GM18519 (cell line): ENCODE measurements around the gene STAT1.
"Not testable (repeated sequence)": the region's sequence is repeated elsewhere in the genome, so short reads cannot be mapped to it uniquely, and the experiment has no call there.

ENCODE experiments used
- ATAC-seq: cut with Tn5 transposase; IDR thresholded peaks from one replicate; pipeline ENCODE4 v1.9.1; 2021; ENCODE audit warnings: mild to moderate bottlenecking, moderate library complexity; ENCODE audit not compliant: unreplicated experiment, low FRiP score

The STAT1 gene

DNA sequence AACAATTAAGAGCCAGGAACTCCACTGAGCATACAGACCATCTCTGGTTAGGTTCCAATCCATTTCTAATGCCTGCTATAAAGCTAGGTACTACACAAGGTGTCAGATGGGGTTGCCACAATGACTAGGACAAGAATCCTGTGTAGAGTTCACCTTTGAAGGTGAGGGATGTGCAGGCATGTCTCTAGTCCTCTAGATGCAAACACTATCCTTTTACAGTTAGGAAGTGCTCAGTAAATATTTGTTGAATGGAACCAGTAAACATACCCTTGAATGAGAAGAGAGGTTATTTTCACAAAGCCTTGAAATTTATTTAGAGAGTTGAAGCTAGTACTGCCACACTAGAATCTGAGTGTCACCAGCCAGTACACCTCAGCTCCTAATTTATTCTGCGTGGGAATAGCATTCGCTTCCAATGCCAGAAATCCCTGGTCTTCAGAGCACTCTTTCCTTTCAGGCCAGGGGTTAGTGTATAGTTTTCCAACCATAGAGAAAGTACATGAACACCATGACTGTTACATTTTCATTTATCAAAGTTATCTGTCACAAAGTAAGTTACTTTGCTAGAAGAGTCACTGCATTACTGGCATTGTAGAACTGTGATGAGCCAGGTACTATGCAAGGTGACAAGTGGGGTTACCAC, 48.3 kb downstream of the STAT1 start:
- ATAC-seq = no peak

DNA sequence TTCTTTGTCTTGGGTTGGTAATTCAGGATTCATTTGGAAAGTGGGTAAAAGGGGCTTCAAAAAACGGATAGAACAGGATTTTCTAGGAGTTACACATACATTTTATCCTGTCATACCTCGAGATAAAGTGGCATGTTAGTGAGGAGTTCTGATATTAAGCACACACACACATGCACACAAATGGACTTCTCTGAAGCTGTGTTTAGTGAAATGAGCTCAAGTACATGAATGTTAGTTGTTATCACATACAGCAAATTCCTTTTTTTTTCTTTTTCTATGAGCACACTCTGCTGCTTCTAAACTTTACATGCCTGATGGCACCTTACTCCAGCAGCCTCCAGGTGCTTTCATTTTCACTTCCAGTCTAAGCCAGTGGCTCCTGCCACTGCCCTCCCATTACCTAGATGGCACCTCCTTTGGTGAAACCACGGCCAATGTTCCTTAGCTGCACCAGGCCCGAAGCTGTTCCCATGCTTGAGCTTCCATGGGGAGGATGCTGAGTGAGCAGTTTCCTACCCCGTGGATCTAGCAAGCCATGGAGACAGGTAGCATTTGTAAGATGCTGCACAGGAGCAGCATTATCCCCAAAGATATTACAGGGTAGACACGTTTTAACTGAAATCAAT, 49.7 kb downstream of the STAT1 start:
- no peak for ATAC-seq

DNA sequence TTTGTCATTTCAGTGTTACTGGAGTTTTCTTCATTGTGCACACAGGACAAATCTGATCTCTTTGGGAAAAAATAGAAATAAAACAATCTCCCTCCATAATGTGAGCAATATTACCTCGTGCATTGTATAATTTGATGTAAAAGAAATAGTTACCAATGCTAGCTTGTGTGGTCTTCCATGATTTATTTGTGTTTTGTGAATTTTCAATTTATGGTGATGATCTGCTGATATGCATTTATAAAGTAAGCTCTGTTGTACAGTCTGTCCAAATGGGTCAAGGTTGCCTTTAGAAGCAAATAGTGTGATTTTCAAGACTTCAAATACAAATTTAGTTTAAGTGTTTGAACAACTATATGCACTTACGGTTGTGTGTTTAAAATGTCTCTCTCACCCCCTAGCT, 50.9 kb downstream of the STAT1 start:
- no peak for ATAC-seq

DNA sequence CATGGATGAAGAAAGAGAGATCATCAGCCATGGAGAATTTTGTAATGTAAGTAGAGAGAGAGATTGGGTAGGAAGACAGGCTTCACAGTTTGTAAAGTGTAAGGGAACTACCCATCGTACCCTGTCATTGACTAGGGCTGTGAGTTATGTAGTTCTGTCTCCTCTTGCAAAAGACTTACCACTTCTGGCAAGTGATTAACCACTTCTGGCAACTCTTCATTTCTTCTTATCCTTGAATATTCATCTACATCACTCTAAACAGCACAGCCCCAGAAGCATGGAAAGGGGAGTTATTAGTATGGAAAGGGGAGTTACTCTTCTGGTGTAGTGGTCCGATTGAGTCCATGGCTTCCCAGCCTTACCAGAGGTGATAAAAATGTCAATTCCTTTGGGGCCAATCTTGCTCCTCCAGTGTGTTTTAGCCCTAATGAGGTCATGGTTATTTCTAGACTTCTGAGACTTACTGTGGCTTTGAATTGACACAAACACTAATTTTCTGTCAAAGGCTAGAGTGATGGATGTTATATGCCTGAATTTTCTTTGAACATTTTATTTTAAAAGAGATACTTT, 52.0 kb downstream of the STAT1 start:
- no peak for ATAC-seq

DNA sequence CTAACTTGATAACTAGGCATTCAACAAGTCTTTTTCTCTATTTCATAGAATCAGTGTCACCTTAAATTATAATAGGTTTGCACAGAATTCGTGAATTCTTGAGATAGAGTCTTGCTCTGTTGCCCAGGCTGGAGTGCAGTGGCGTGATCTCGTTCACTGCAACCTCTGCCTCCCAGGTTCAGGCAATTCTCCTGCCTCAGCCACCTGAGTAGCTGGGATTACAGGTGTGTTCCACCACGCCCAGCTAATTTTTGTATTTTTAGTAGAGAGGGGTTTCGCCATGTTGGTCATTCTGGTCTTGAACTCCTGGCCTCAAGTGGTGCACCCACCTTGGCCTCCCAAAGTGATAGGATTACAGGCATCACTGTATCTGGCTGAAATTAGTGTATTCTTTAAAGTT, 52.9 kb downstream of the STAT1 start:
- not testable (repeated sequence) for ATAC-seq

DNA sequence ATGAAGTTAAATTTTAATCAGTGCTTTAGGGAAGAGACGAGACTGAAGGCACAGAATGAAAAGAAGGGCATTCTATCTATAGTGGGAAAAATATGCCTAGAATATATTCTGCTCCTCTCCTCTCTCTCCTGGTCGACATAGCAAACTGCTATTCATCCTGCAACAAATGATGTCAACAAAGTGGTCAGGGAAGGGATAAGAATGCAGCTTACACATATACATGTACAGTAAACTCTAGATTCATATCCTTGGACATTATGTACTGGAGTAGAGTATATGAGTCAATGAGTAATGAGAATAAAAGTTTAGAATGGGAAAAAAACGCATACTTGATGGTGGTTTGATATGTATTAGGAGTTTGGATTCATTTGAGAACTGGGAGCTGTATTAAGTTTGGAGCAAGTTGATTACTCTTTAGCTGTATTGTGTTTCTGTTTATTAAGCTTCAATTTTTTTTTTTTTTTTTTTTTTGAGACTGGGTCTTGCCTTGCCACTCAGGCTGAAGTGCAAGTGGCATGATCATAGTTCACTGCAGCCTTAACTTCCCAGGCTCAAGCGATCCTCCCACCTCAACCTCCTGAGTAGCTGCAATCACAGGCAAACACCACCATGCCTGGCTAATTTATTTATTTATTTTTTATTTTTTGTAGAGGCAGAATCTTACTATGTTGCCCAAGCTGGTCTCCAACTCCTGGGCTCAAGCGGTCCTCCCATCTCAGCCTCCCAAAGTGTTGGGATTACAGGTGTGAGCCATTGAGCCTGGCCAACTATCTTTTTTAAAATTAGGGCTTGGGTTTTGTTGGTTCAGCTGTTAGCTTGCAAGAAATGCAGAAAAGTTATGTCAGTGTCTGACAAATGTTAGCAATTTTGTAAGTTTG, 53.8 kb downstream of the STAT1 start:
- ATAC-seq = no peak

DNA sequence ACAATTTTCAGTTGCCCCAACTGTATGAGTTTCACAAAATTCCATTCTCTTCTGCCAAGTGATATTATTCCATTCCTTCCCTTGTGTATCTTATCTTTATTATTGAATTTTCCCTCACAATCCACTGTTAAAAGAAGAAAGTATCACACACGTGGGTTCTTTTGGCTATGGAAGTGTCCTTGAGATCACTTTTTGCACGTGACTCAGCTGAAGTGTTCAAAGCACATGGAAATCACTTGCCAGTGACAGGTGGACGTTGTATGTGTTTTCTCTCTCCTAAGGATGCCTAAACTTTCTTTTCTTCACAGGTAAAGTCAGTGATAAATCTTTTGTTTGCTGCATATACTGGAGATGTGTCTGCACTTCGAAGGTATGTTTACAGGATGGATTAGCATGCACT, 60.7 kb downstream of the STAT1 start:
- ATAC-seq = no peak

DNA sequence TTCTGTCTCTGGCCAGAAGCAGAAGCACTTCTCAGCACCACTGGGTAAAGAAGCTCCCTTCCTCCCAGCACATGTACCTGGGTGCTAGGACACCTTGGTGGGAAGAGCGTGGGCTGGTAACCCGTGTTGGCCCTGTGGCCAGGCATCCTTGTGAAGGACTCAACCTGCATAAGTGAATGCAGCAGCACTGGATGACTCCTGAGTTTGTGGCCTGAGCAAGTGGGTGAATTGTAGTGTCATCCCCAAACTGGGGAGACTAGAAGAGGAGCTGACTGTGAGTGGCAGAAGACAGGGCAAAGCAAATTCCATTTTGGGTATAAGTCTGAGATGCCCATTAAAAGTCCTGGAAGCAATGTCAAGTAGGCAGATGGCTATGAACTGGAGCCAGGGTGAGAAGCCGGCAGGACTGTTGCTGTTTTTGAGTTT, 63.4 kb downstream of the STAT1 start:
- no peak for ATAC-seq

DNA sequence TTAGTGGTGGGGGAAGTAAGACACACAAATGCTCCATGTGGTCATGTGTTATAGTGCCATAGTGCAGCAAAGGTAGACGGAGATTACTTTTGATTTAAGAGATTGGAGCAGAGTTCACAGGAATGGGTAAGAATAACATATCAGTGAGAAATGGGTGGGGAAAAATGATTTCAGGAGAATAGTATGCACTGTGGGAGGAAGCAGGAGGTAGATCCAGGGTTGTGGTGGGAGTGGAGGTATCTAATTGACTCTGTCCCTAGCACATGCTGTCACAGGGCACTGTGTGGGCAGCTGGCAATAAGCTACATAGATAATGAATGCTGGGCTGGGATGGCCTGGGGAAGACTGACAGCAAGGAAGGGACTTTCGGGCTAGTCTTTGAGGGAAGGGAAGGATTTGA, 65.3 kb downstream of the STAT1 start:
- ATAC-seq = no peak

DNA sequence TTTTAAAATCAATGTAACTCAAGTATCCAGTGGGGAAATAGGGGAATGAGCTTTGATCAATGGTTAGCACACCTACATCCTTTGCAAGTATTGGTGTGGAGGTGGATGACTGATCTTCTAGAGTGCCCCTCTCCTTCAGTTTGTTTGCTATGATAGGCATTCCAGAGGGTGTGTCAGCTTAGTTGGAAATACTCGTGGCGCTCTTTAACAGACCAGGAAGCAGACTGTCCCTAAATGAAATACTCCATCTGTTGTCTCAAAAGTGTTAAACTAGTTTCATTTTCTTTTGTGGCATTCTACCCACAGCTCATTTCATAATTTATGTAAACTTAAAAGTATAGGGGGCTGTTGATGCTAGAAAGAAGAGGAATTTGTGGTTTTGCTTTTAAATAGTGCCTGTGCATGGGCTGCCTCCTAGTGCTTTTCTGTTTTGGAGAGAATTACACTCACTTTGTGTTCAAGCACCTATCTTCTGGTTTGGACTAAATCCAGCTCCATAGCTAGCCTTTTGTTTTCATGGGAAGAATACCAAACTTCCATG, 66.2 kb downstream of the STAT1 start:
- ATAC-seq = peak; percentile 56

DNA sequence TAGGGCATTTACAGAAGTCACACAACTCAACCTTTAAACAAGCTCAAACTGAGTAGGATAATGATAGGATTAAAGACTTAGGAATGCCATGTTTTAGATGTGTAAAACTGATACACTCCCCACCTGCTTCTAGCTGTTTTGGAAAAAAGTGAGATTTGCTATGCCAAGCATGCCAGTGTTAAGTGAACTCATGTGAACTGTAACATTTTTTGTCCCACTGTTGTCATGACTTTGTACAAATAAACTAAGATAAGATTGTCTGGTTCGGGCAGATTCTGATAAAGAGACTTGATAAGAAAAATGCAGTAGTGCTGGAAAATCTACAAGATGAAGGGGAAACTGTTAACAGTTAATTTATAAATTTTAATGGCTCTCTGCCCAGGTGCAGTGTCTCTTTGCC, 66.8 kb downstream of the STAT1 start:
- no peak for ATAC-seq

DNA sequence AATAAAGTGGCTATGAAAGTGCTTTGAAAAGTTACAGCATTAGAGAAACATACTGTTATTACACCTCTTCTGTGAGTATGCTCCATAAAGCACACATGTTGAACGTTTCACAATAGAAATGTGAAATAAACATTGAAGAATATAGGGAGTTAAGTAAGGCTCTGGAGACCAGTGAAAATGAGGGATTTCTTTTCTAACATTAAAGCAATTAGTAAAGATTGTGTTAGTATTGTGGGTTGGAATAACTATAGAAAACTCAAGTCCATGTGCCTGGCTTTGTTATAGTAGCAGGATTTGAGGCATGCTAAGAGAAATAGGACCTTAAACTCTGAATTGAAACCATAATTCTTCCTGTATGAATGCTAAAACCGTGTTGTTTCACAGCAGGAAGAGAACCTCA, 70.3 kb downstream of the STAT1 start:
- ATAC-seq = no peak

DNA sequence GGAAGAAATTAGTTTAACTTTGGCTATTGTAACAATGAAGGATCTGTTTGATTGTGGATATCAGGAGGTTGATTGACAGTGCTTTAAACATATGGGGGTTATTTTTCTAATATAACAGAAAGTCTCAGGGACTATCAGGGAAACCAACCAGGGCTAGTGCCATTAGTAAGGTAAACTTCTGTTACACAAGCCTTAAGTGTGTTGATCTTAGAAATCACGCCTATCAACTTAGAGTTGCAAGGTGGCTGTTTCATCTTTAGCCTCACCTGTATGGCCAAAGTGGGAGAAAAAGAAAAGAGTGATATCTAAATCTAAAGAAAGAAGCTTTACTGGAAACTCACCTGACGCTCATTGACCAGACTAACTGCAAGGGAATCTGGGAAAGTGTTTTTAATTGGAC, 71.3 kb downstream of the STAT1 start:
- no peak for ATAC-seq

DNA sequence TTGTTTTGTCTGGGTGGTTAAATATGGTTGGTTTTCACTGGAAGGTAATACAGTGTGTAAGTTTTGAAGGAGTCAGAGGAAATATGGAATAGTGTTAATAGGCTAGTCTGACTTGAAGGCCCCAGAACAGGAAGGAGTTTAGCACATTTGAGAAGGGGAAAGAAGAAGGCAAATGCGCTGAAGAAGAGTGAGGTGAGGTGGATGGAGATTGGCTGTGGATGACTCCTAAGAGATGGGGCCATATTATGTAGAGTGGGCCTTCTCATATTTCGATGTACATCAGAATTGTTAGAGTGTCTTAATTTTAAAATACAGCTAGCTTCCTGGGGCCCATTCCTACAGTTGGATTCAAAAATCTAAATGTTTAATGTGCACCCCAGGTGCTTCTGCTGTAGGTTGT, 72.4 kb downstream of the STAT1 start:
- ATAC-seq = no peak

DNA sequence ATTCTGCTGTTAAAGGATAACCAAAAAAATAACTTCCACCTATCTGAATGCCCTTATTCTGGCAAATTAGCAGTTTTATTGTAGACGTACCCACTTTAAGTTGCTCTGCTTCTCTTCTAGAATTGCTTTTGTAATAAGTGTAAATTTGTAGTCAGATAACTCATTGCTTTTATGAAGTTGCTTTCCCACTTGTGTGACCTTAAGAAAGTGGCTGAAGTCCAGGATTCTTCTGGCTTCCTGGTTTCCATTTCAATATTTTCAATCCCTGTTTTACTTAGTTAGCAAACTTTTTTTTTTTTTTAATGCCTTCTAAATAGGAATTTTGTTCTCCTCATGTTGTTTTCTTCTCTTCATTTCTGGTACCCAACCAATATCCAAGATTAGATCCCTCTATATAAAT, 73.5 kb downstream of the STAT1 start:
- no peak for ATAC-seq

DNA sequence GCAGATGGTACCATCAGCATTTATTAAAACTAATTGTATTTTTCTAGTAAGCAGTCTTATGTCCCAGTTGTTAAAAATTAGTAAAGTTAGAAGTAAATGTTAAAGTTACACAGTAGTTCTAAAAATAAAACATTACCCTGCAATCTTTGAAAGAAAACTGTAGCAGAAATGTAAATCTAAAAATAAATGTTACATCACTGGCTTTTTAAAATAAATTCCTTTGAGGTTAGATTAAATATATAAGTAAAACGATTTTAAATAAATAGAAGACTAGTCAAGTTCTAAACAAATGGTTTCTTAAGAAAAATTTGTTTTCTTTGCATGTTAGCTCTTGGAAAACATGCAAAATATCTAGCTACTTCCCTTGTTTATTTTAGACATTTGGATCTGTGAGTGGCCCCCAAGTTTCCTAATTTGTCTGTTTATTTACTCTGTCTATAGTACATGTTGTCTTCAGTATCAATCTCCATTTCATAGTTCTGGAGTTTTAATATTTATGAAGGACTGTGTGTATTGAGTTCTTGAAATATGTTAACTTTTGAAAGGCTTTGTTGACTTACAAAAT, 75.1 kb downstream of the STAT1 start:
- ATAC-seq = no peak

DNA sequence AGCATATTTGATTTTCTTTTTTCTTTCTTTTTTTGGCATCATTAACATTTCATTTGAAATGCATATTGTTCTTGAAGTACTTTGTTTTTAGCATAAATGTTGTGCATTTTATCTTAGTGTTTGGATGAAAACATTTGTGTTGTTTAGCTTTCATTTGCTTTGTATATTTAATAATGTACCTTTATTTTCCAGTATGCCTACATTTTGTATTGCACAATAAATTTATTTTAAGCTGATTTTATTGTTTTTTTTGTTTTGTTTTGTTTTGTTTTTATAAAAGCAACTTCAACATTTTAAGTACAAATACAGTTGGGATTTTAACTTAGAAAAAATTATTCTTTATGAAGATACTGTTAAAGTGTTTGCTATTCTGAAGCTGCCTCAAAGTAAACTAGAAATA, 78.9 kb downstream of the STAT1 start:
- no peak for ATAC-seq

DNA sequence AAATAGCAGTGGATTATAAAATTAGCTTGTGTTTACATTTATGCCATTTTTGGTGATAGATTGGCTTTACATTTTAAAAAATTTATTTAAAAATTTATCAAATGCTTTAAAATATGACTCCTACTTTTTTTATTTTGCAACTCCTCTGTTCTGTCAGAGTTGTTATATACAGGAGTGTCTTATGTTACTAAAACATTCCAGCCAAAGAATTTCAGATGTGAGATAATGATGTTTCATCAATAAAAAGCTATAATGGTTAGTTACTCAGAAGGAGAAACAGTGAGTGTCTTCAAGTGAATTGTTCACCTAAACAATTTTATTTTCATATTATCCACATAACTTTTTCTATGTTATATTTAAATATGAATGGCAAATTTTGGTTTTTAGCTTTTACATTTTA, 80.6 kb downstream of the STAT1 start:
- no peak for ATAC-seq

DNA sequence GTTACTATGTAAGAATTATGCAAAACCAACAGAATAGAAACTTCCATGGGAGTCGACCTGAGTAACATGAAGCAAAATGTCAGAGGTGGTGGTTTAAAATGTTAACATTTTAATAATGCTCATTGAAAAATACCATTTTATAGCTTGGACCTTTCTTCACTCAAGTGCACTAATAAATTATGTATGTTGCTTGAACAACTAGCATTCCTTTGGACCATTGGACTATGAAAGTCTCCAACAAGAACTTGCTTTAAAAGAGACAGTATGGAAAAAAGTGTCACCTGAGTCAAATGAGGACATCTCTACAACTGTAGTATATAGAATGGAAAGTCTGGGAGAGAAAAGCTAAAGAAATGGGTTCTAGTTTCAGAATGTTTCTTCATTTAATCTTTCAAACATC, 81.5 kb downstream of the STAT1 start:
- no peak for ATAC-seq

DNA sequence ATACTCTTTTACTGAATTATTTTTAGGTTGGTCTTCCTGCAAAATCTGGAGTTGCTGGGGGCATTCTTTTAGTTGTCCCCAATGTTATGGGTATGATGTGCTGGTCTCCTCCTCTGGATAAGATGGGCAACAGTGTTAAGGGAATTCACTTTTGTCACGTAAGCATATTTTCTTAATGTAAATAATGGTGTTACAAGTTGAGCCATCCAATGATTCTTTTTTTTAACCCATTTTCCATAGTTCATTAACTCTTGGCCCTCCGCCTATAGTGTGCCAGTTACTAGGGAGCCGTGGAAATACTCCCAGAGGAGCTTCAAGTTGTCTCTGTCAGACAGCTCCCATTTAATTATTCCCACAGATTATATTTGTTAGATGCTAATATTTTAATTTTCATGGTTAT, 83.6 kb downstream of the STAT1 start:
- ATAC-seq = no peak

DNA sequence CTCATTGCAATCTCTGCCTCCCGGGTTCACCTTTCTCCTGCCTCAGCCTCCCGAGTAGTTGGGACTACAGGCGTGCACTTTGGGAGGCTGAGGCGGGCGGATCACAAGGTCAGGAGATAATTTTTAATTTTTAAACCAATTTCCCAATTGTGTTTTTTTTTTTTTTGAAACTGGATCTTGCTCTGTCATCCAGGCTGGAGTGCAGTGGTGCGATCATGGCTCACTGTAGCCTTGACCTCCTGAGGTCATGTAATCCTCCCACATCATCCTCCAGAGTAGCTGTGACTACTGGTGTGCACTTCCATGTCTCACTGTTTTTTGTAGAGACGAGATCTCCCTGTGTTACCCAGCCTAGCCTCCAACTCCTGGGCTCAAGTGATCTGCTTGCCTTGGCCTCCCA, 84.1 kb downstream of the STAT1 start:
- no peak for ATAC-seq
